Panc1 (cell line): Measurements from ENCODE around the gene ADGRD1.

ENCODE experiments used
- POLR2AphosphoS5 ChIP-seq: IDR thresholded peaks from 2 replicates; pipeline ENCODE4 v1.6.1; 2012; ENCODE audit warnings: mild to moderate bottlenecking, low read depth, low read length, moderate library complexity
- TF ChIP-seq, protein P1 (sequence below): fragments of 450-650 bp; IDR thresholded peaks from 2 replicates; pipeline ENCODE4 v1.5.1; 2017; ENCODE audit warnings: mild to moderate bottlenecking

GRCh38 chr12:131055093-131055465 is 101.4 kb downstream of the ADGRD1 start:
- TF ChIP-seq, protein P1, sequence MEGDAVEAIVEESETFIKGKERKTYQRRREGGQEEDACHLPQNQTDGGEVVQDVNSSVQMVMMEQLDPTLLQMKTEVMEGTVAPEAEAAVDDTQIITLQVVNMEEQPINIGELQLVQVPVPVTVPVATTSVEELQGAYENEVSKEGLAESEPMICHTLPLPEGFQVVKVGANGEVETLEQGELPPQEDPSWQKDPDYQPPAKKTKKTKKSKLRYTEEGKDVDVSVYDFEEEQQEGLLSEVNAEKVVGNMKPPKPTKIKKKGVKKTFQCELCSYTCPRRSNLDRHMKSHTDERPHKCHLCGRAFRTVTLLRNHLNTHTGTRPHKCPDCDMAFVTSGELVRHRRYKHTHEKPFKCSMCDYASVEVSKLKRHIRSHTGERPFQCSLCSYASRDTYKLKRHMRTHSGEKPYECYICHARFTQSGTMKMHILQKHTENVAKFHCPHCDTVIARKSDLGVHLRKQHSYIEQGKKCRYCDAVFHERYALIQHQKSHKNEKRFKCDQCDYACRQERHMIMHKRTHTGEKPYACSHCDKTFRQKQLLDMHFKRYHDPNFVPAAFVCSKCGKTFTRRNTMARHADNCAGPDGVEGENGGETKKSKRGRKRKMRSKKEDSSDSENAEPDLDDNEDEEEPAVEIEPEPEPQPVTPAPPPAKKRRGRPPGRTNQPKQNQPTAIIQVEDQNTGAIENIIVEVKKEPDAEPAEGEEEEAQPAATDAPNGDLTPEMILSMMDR = no peak
- TF ChIP-seq POLR2AphosphoS5 = no peak
